T-cell (primary cell): ENCODE measurements around the gene ARHGEF35. TPM values are rescaled to one million over a fixed set of nuclear protein-coding genes. Genes with fewer than 3 reads are reported as not detected.
"Not testable (repeated sequence)": the region's sequence is repeated elsewhere in the genome, so short reads cannot be mapped to it uniquely, and the experiment has no call there.

Experiments used
- ATAC-seq, 4 experiments: fragments of 200-7000 bp in 3 of 4; fragments of 150-1000 bp in 1 of 4; cut with Tn5 transposase; replicated peaks in 1 of 4; 1 replicate in 3 of 4; 2 replicates in 1 of 4; pipeline ENCODE4 v1.10.0; 2021; ENCODE audit warnings: moderate library complexity in 3 of 4, mild to moderate bottlenecking in 2 of 4, moderate number of reproducible peaks in 1 of 4
- CTCF ChIA-PET, 2 donors: fragments of 300-600 bp; sonication (Branson Sonifier 250); formaldehyde crosslinking; loops; one replicate each; lab custom pipeline; 2022; ENCODE audit warnings: antibody characterized with exemption in 2 of 2; lab: Charles Lee
- POLR2A ChIA-PET, 2 donors: fragments of 300-600 bp; sonication (Branson Sonifier 250); formaldehyde crosslinking; loops; one replicate each; lab custom pipeline; 2022; ENCODE audit warnings: antibody characterized with exemption in 2 of 2; lab: Charles Lee
- DNase-seq, 35 experiments: peaks; one replicate each; pipeline versions ENCODE4 v3.0.0 to v3.0.0-alpha.2; 2013 to 2023
- H3K27ac ChIP-seq: one replicate; pipeline ENCODE4 v1.5.1; 2013; ENCODE audit warnings: low read length
- H3K27me3 ChIP-seq, 2 experiments: replicated peaks in 1 of 2; 1 replicate in 1 of 2; 2 replicates in 1 of 2; pipeline versions ENCODE4 v1.6.1 to v1.7.0; 2013; ENCODE audit warnings: low read length in 1 of 2, mixed read lengths in 1 of 2; ENCODE audit not compliant: control insufficient read depth in 2 of 2, insufficient read depth in 2 of 2; ENCODE audit errors: extremely low read depth in 1 of 2
- H3K36me3 ChIP-seq, 2 donors: 1 replicate in 1 of 2; 2 replicates in 1 of 2; pipeline versions ENCODE4 v1.6.1 to v1.7.0; 2013; ENCODE audit warnings: low read length in 1 of 2; ENCODE audit not compliant: control insufficient read depth in 2 of 2, insufficient read depth in 1 of 2; ENCODE audit errors: extremely low read depth in 1 of 2
- H3K4me1 ChIP-seq, 2 experiments: 1 replicate in 1 of 2; 2 replicates in 1 of 2; pipeline versions ENCODE4 v1.6.1 to v1.7.0; 2013; ENCODE audit warnings: low read length in 2 of 2, mixed read lengths in 1 of 2; ENCODE audit not compliant: insufficient read depth in 2 of 2, control insufficient read depth in 1 of 2; ENCODE audit errors: extremely low read depth in 1 of 2
- H3K4me3 ChIP-seq, 2 donors: 1 replicate in 1 of 2; 2 replicates in 1 of 2; pipeline versions ENCODE4 v1.5.1 to v1.7.0; 2013; ENCODE audit warnings: mild to moderate bottlenecking in 2 of 2, low read length in 1 of 2, moderate library complexity in 1 of 2; ENCODE audit not compliant: control insufficient read depth in 1 of 2; ENCODE audit errors: extremely low read depth in 1 of 2
- H3K9me3 ChIP-seq: 2 replicates; pipeline ENCODE4 v1.7.0; 2013
- H3K27ac Mint-ChIP-seq, 2 donors: one replicate each; pipeline ENCODE4 v1.8.0; 2020 to 2021; ENCODE audit warnings: mild to moderate bottlenecking in 2 of 2, mixed read lengths in 2 of 2
- H3K27me3 Mint-ChIP-seq, 2 donors: one replicate each; pipeline ENCODE4 v1.8.0; 2021 to 2022; ENCODE audit warnings: mixed read lengths in 2 of 2
- H3K36me3 Mint-ChIP-seq: one replicate; pipeline ENCODE4 v1.8.0; 2021; ENCODE audit warnings: mixed read lengths
- H3K4me1 Mint-ChIP-seq, 3 donors: one replicate each; pipeline ENCODE4 v1.8.0; 2020 to 2022; ENCODE audit warnings: mixed read lengths in 3 of 3, mild to moderate bottlenecking in 1 of 3
- H3K4me3 Mint-ChIP-seq, 3 donors: one replicate each; pipeline ENCODE4 v1.8.0; 2020 to 2022; ENCODE audit warnings: mild to moderate bottlenecking in 3 of 3, mixed read lengths in 3 of 3, moderate library complexity in 3 of 3
- H3K9me3 Mint-ChIP-seq, 3 donors: one replicate each; pipeline ENCODE4 v1.8.0; 2020 to 2022; ENCODE audit warnings: mixed read lengths in 3 of 3
- WGBS: methylation state at CpG from one replicate; pipeline ENCODE4 v1.1.5; 2013; ENCODE audit warnings: missing lambda C conversion rate; ENCODE audit not compliant: insufficient coverage; 5-methylcytosine and 5-hydroxymethylcytosine counted together
- total RNA-seq, 35 experiments: library from RNA in 6 of 35; stranded (reverse) in 6 of 35; fragments of 120-200 nt in 1 of 35; gene quantifications; one replicate each; pipeline versions ENCODE4 v1.2.1 to v1.2.4 and lab custom pipeline; 2013 to 2026

ARHGEF35 gene
- total RNA-seq, 5 donors from 2014 or later (not counting 1 experiment from before 2014, with no cell fraction given): 0.98 to 2.5 (median 1.7) TPM

DNA sequence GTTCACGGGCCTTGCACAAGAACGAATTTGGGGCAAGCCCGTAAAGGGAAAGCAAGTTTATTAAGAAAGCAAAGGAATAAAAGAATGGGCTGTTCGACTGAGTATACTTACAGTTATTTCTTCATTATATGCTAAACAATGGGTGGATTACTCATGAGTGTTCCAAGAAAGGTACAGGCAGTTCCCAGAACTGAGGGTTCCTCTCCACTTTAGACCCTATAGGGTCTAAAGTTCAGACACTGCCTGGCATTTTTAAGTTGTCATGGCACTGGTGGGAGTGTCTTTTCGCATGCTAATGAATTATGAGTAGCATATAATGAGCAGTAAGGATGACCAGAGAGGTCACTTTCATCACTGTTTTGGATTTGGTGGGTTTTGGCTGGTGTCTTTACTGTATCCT lies 9.7 kb upstream of the ARHGEF35 start:
- H3K4me1 ChIP-seq, H3K27ac Mint-ChIP-seq, H3K4me3 Mint-ChIP-seq, H3K9me3 ChIP-seq, H3K27me3 Mint-ChIP-seq, H3K36me3 ChIP-seq, ATAC-seq, CTCF ChIA-PET, H3K27ac ChIP-seq, POLR2A ChIA-PET, H3K27me3 ChIP-seq, H3K4me1 Mint-ChIP-seq, H3K9me3 Mint-ChIP-seq, H3K36me3 Mint-ChIP-seq, H3K4me3 ChIP-seq, DNase-seq: not testable (repeated sequence)
- WGBS: no CpG with 5 or more reads among the region's 5 CpGs

DNA sequence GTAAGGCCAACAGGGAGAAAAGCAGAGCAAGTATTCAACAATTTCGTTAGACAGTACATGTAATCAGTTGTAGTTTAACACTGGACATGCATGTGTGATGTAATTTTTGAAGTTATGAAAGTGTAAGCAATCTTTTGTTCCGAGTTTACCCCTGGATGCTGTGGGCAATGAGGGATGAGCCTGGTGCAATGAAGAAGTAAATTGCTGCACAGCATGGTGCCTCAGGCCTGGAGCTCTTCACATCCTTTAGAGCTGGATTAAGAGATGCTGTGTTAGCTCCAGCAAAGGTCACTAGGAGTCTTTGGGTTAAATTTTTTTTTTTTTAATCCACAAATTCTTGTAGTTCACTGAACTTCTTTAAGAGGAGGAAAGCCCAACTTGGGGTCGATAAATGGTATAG lies 7.5 kb upstream of the ARHGEF35 start:
- ATAC-seq, H3K27me3 Mint-ChIP-seq, H3K4me3 Mint-ChIP-seq, H3K9me3 Mint-ChIP-seq, H3K27me3 ChIP-seq, H3K9me3 ChIP-seq, H3K36me3 Mint-ChIP-seq, DNase-seq, H3K4me1 ChIP-seq, POLR2A ChIA-PET, H3K27ac Mint-ChIP-seq, H3K4me3 ChIP-seq, H3K36me3 ChIP-seq, H3K27ac ChIP-seq, CTCF ChIA-PET, H3K4me1 Mint-ChIP-seq: not testable (repeated sequence)
- no CpG with 5 or more reads among the region's 3 CpGs for WGBS

DNA sequence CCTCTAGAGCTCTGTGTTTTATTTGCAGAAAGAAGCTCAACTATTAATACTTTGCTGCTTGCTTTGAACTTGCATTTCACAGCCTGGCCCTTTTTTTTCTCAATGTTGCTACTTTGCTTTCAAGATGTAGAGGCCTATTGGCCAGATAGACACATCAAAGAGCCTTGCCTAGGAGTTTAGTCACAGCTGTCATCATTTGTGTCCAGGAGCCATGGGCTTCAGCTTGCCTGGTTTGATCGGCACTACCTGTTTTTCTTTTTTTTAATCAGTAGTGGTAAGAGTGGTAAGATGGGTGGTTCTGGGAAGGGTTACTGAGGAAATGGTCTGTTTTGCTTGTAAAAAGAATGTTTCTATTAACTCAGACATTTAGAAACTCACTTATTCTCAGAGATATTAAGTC lies 6.3 kb upstream of the ARHGEF35 start:
- H3K27me3 ChIP-seq, H3K4me1 Mint-ChIP-seq, DNase-seq, H3K4me3 ChIP-seq, H3K27ac Mint-ChIP-seq, H3K36me3 ChIP-seq, H3K4me1 ChIP-seq, H3K9me3 Mint-ChIP-seq, CTCF ChIA-PET, H3K27ac ChIP-seq, H3K4me3 Mint-ChIP-seq, POLR2A ChIA-PET, H3K27me3 Mint-ChIP-seq, H3K9me3 ChIP-seq, H3K36me3 Mint-ChIP-seq: not testable (repeated sequence)
- no CpG with 5 or more reads among the region's 1 CpG for WGBS
- ATAC-seq: peak; percentile 61 to 77 (median 69)

DNA sequence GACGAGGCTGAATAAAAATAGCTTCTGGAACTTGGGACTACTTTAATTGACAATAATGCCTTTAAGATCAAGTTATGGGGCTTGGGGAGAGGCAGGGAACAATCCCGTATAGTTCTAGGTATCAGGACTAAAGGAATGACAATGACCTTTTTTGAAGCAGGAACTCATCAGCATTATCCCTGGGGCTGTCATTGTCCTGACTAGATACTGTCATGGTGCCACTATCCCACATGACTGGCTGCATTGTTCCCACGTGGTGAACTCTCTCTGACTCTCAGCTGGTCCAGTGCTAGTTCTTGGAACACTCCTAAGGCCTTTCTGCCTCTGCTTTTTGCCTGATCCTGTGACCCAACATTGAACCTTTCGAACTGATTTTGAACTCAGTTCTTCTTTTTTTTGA lies 3.3 kb upstream of the ARHGEF35 start:
- H3K4me1 ChIP-seq, H3K9me3 ChIP-seq, H3K27ac ChIP-seq, H3K36me3 ChIP-seq, H3K36me3 Mint-ChIP-seq, H3K9me3 Mint-ChIP-seq, POLR2A ChIA-PET, ATAC-seq, H3K4me3 ChIP-seq, H3K4me3 Mint-ChIP-seq, H3K4me1 Mint-ChIP-seq, CTCF ChIA-PET, DNase-seq, H3K27me3 ChIP-seq, H3K27ac Mint-ChIP-seq, H3K27me3 Mint-ChIP-seq: not testable (repeated sequence)
- WGBS: no CpG with 5 or more reads among the region's 4 CpGs

DNA sequence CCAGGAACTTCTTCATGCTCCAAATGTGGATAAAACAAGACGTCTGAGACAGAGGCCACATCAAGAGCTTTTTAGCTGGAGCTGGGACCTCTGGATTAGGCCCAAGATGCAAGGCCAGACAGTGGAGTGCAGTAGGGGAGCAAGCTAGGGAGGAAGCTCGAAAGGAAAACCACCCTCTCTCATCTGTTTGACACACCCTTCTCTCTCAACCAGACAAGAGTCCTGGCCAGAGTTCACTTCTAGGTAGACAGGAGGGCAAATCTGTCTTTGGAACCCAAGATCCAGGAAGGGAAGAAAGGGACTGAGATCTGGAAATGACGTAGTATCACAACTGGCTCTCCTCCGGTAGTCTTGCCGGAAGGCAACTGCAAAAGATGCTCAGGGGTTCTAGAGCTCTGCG lies 1.2 kb downstream of the ARHGEF35 start:
- H3K4me1 ChIP-seq, CTCF ChIA-PET, H3K27me3 Mint-ChIP-seq, H3K4me1 Mint-ChIP-seq, H3K4me3 ChIP-seq, H3K9me3 Mint-ChIP-seq, ATAC-seq, H3K36me3 ChIP-seq, H3K27me3 ChIP-seq, H3K36me3 Mint-ChIP-seq, DNase-seq, H3K4me3 Mint-ChIP-seq, POLR2A ChIA-PET, H3K27ac Mint-ChIP-seq, H3K9me3 ChIP-seq, H3K27ac ChIP-seq: not testable (repeated sequence)
- no CpG with 5 or more reads among the region's 6 CpGs for WGBS

DNA sequence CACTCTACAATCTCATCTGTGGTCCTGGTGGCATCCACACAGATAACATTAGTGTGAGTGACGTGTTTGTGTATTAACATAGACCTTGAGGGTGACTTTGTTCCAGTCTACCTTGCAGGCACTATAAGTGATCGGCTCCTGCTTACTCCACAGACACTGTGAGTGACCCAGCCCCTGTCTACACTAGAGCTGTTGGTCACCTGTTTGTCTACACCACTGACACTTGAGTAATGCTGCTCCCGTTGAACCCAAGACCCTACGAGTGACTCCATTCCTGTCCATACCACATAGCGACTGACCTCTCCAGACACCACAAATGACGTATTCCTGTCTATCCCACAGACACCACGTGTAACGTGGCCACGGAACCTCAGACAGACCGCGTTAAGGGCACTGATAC lies 1.9 kb downstream of the ARHGEF35 start:
- H3K4me3 Mint-ChIP-seq, H3K9me3 ChIP-seq, H3K27me3 ChIP-seq, POLR2A ChIA-PET, H3K4me1 ChIP-seq, H3K9me3 Mint-ChIP-seq, ATAC-seq, H3K36me3 Mint-ChIP-seq, H3K36me3 ChIP-seq, H3K4me1 Mint-ChIP-seq, H3K27ac Mint-ChIP-seq, H3K27me3 Mint-ChIP-seq, H3K4me3 ChIP-seq, H3K27ac ChIP-seq, CTCF ChIA-PET, DNase-seq: not testable (repeated sequence)
- no CpG with 5 or more reads among the region's 11 CpGs for WGBS

DNA sequence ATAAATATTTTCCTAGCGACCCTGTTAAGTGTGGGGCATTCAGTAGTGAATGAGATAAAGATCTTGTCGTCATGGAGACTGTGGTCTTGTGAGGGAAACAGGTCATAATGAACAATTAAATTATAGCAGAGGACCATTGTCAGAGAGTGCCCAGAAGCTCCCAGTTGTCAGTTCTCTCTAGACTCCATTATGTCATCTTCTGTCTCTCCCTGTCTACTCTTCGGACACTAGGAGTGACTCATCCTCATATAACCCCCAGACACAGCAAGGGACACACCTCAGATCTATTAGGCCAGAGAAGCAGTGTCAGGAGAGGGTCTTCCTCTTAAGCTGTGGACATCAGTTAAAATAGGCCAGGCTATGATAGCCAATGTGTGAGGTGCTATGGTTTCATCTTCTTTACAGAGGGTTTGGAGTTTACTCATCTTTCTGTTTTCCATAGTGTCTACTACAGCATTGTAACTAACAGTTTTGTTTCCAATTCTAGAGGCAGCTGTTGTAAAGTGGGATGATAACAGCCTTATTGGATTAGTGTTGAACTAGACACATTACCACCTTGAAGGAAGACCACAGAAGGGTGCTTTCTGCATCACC lies 7.0 kb downstream of the ARHGEF35 start:
- H3K27me3 Mint-ChIP-seq, H3K4me3 Mint-ChIP-seq, DNase-seq, POLR2A ChIA-PET, H3K27me3 ChIP-seq, H3K27ac Mint-ChIP-seq, H3K4me1 Mint-ChIP-seq, CTCF ChIA-PET, ATAC-seq, H3K9me3 Mint-ChIP-seq, H3K4me3 ChIP-seq, H3K4me1 ChIP-seq, H3K36me3 Mint-ChIP-seq, H3K27ac ChIP-seq, H3K9me3 ChIP-seq, H3K36me3 ChIP-seq: not testable (repeated sequence)
- no CpG with 5 or more reads among the region's 3 CpGs for WGBS
